HFFc6 (cell line): ENCODE results near the gene DPM2. TPM values are rescaled to one million over a fixed set of nuclear protein-coding genes. Genes with fewer than 3 reads are reported as not detected.

Experiments
- DNase-seq: peaks from one replicate; pipeline ENCODE4 v3.0.0-alpha.2; 2018
- H3K27ac Mint-ChIP-seq: 2 replicates; pipeline ENCODE4 v1.8.0; 2020; ENCODE audit warnings: mild to moderate bottlenecking, mixed read lengths
- H3K27me3 Mint-ChIP-seq: 2 replicates; pipeline ENCODE4 v1.8.0; 2021; ENCODE audit warnings: mild to moderate bottlenecking, moderate library complexity, mixed read lengths; ENCODE audit not compliant: insufficient read depth
- H3K36me3 Mint-ChIP-seq: 2 replicates; pipeline ENCODE4 v1.8.0; 2021; ENCODE audit warnings: low read depth, mixed read lengths
- H3K4me1 Mint-ChIP-seq: 2 replicates; pipeline ENCODE4 v1.8.0; 2020; ENCODE audit warnings: low read depth, mixed read lengths
- H3K4me3 Mint-ChIP-seq: 2 replicates; pipeline ENCODE4 v1.8.0; 2020; ENCODE audit warnings: mild to moderate bottlenecking, moderate library complexity, mixed read lengths
- H3K9me3 Mint-ChIP-seq: 2 replicates; pipeline ENCODE4 v1.8.0; 2020; ENCODE audit warnings: mild to moderate bottlenecking, mixed read lengths
- total RNA-seq, 6 experiments: library from RNA; stranded (reverse); fragmentation: NEBNext Ultra II Directional; extraction: Animal tissue kit (Norgen Biotek cat#: 25700); gene quantifications; 2 replicates in 1 of 6; 3 replicates in 5 of 6; pipeline ENCODE4 v1.2.3, GENCODE V29; 2021
- TF ChIP-seq, protein P1 (sequence below): fragments of 200-600 bp; sonication (generic); IDR thresholded peaks from 2 replicates; pipeline ENCODE4 v1.5.0; 2021; ENCODE audit warnings: antibody characterized with exemption, mild to moderate bottlenecking

The DPM2 gene
- total RNA-seq, 6 experiments from 2014 or later = 42.5 to 49.6 (median 47.1) TPM

DNA sequence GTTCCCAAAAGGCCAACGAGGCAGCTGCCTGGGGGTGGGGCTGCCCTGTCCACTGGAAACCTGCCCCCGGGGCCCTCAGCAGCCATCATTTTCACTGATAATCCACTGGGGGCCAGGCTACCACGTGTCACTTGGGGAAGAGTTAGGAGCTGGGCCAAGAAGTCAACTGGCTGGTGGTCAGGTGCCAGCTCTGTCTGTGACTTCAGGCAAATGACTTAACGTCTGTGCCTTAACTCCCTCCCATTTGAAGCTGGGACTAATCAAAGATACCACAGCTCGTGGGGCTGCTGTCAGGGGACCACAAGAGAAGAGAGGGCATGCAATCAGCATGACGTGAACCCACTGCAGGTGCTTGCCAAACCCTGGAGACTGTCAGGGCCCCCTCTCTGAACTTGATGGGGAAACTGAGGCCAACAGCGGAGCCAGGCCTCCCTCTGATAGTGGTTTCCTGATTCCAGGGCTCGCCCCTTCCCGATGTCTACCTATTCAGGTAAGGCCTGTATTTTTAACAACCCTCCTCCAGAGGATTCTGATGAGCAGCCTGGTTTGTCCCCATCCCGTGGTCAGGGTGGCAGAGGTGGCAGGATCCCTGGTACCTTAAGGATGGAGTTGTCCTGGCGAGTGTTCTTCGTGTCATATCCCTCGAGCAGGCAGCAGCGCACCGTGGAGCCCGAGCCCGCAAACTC, 12.3 kb upstream of the DPM2 start:
- Mint-ChIP-seq H3K27ac (no peak overlapping the region), H3K27me3 (no peaks in the 10 kb centered on the region; the same call in 1 of the 2 replicates), H3K36me3 (no peaks in the 10 kb centered on the region), H3K9me3 (no peaks in the 10 kb centered on the region), H3K4me3 (no peak overlapping the region), H3K4me1 (0 out of 2 replicates have a peak, but pooled peaks cover 5% of the 10 kb centered on the region)
- no peak for DNase-seq
- TF ChIP-seq, protein P1, sequence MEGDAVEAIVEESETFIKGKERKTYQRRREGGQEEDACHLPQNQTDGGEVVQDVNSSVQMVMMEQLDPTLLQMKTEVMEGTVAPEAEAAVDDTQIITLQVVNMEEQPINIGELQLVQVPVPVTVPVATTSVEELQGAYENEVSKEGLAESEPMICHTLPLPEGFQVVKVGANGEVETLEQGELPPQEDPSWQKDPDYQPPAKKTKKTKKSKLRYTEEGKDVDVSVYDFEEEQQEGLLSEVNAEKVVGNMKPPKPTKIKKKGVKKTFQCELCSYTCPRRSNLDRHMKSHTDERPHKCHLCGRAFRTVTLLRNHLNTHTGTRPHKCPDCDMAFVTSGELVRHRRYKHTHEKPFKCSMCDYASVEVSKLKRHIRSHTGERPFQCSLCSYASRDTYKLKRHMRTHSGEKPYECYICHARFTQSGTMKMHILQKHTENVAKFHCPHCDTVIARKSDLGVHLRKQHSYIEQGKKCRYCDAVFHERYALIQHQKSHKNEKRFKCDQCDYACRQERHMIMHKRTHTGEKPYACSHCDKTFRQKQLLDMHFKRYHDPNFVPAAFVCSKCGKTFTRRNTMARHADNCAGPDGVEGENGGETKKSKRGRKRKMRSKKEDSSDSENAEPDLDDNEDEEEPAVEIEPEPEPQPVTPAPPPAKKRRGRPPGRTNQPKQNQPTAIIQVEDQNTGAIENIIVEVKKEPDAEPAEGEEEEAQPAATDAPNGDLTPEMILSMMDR = no peak

DNA sequence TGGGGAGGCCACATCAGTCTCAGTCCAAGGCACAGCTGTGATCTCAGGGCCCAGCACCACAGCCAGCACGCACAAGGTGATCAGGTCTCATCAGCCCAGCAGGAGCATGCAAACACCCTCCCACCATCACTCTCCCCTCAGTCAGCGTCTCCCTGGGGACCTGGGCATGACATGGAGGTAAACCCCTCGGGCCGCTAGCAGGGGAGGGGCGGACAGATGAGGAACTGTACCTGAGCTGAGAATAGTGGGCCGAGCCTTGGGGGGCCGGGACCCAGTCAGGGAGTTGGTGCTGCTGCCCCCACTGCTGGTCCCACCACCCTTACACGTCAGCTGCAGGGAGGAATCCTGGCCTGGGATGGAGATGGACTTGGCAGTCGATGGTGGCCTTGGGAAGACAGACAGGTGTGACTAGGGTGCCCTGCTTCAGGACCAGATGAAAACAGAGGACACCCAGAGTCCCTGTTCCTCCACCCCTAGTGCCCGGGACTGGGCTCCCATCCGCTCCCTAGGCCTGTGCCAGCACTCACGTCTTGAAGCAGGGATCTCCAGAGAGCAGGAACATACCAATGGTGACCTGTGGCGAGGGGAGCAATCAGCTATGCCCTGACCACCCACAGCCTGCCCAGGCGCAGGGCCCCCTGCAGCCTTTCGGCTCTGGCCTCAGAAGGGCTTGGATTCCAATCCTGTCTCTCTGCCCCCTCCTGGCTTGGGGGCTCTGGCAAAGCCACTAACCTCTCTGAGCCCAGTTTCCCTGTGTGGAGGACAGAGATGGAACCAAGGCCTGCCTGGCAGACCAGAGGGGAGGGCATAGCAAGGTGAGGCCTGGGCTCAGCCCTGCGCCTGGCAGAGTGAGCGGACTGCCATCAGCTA, 10.4 kb upstream of the DPM2 start:
- no peaks in the 10 kb centered on the region for H3K36me3 Mint-ChIP-seq
- no peak overlapping the region for H3K4me3 Mint-ChIP-seq
- H3K9me3 Mint-ChIP-seq = no peaks in the 10 kb centered on the region
- TF ChIP-seq, protein P1 = no peak
- H3K27me3 Mint-ChIP-seq = no peaks in the 10 kb centered on the region; the same call in 1 of the 2 replicates
- H3K4me1 Mint-ChIP-seq = peaks cover 11% of the 10 kb centered on the region
- no peak for DNase-seq
- H3K27ac Mint-ChIP-seq = no peak overlapping the region

DNA sequence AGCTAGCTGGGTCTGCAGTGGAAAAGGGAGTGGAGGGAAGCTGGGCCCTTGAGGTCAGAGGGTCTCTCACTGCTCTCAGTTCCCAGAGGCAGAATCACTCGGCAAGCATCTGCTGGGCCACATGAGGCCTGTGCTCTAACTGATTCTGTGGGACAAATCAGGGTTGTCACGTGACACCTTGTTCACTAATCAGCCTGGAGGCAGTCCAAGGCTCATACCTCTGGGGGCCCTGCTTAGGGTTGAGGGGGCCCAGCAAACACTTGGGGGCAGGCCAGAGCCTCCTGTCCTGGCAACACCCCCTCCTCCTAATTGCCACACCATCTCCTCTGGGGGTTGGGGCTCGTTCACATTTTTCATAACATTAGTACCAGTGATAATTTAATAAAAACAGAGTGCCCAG, 9.1 kb upstream of the DPM2 start:
- no peaks in the 10 kb centered on the region; the same call in 1 of the 2 replicates for H3K27me3 Mint-ChIP-seq
- DNase-seq = no peak
- no peaks in the 10 kb centered on the region; the same call in 1 of the 2 replicates for H3K36me3 Mint-ChIP-seq
- H3K4me1 Mint-ChIP-seq = peaks cover 12% of the 10 kb centered on the region
- TF ChIP-seq, protein P1 = no peak
- no peak overlapping the region for H3K27ac Mint-ChIP-seq
- no peak overlapping the region for H3K4me3 Mint-ChIP-seq
- H3K9me3 Mint-ChIP-seq = no peaks in the 10 kb centered on the region

DNA sequence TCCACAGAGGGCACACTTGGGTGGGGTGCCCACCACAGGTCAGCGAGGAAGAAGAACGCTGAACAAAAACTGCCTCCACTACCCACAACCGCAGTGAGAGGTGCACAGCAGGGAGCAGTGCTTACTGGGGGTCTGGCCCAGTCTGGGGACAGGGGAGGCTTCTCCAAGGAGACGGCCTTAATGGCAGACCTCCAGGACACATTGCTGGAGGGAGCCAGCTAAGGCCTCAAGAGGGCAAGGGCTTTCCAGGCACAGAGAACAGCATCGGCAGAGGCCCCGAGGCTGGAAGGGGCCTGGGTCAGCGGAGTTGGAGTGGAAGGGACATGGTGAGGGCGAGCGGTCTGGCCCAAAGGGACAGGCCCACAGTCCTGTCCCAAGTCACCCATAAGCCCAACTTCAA, 8.3 kb upstream of the DPM2 start:
- no peak overlapping the region for H3K27ac Mint-ChIP-seq
- H3K4me1 Mint-ChIP-seq = peaks cover 12% of the 10 kb centered on the region
- H3K36me3 Mint-ChIP-seq = no peaks in the 10 kb centered on the region; the same call in 1 of the 2 replicates
- no peak overlapping the region for H3K4me3 Mint-ChIP-seq
- no peaks in the 10 kb centered on the region; the same call in 1 of the 2 replicates for H3K27me3 Mint-ChIP-seq
- TF ChIP-seq, protein P1 = no peak; the same call in 1 of the 2 replicates
- DNase-seq = no peak
- H3K9me3 Mint-ChIP-seq = no peaks in the 10 kb centered on the region

DNA sequence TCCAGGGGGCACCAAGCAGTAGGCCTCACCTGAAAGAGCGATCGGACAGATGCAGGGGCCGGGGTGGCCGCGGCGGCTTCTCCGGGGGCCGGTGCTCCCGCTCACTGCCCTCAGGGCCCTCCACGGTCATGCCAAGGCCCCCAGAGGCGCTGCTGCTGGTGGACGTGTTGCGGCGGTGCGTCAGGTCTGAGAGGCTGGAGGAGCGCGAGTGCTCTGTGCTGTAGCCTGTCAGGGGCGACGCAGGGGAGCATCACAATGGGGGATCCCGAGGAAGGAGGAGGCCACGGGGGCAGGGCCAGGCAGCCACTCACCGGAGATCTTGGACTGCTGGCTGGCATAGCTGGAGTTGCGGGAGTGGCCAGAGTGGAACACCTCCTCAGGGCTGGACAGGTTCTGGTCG, 7.7 kb upstream of the DPM2 start:
- Mint-ChIP-seq H3K36me3 (no peaks in the 10 kb centered on the region; the same call in 1 of the 2 replicates), H3K4me1 (peaks cover 12% of the 10 kb centered on the region), H3K9me3 (no peaks in the 10 kb centered on the region), H3K4me3 (no peak overlapping the region), H3K27me3 (no peaks in the 10 kb centered on the region; the same call in 1 of the 2 replicates), H3K27ac (no peak overlapping the region)
- TF ChIP-seq, protein P1 = no peak
- DNase-seq = no peak
